Endothelial cell of umbilical vein (primary cell): ENCODE measurements around the gene BIK. TPM values are rescaled to one million over a fixed set of nuclear protein-coding genes. Genes with fewer than 3 reads are reported as not detected.

Experiments used
- BruUV-seq: library from RNA; stranded (reverse); fragments of 400-500 nt; replicated peaks from 2 replicates; lab custom pipeline; 2021; lab: Mats Ljungman, UMichigan
- CTCF ChIA-PET: fragments of 300-600, 350-600 bp; sonication (Branson Sonifier 250); formaldehyde crosslinking; loops from one replicate; lab custom pipeline; 2021; ENCODE audit warnings: antibody characterized with exemption, inconsistent platforms; lab: Charles Lee
- POLR2A ChIA-PET: fragments of 300-600, 350-600 bp; sonication (Branson Sonifier 250); formaldehyde crosslinking; loops from one replicate; lab custom pipeline; 2021; ENCODE audit warnings: antibody characterized with exemption, inconsistent platforms; lab: Charles Lee
- DNase-seq: peaks from one replicate; pipeline ENCODE4 v3.0.0-alpha.2; 2011; ENCODE audit warnings: low read depth, low spot score
- FAIRE-seq: peaks from 2 replicates; lab custom pipeline; 2011; peaks lifted over from hg19 to GRCh38; lab: Jason Lieb, UNC
- H2AFZ ChIP-seq: 2 replicates; pipeline ENCODE4 v1.6.0; 2012; ENCODE audit warnings: low read depth, low read length, control low read depth, inconsistent platforms
- H3K27ac ChIP-seq: 2 replicates; pipeline ENCODE4 v1.5.1; 2011; ENCODE audit warnings: low read depth, mild to moderate bottlenecking, control low read depth, low read length, moderate library complexity; ENCODE audit not compliant: insufficient read depth
- H3K27me3 ChIP-seq, 2 experiments: 2 replicates each; pipeline versions ENCODE4 v1.6.0 to v1.6.1; 2011; ENCODE audit warnings: low read length in 2 of 2, mixed read lengths in 1 of 2; ENCODE audit not compliant: control insufficient read depth in 2 of 2, insufficient read depth in 2 of 2
- H3K36me3 ChIP-seq, 2 experiments: 2 replicates in 1 of 2; 3 replicates in 1 of 2; pipeline ENCODE4 v1.5.1; 2011; ENCODE audit warnings: low read length in 2 of 2, mild to moderate bottlenecking in 1 of 2, moderate library complexity in 1 of 2; ENCODE audit not compliant: control insufficient read depth in 2 of 2, insufficient read depth in 2 of 2; ENCODE audit errors: extremely low read depth in 1 of 2
- H3K4me1 ChIP-seq: 3 replicates; pipeline ENCODE4 v1.5.1; 2011; ENCODE audit warnings: mild to moderate bottlenecking, low read length; ENCODE audit not compliant: control insufficient read depth, insufficient read depth; ENCODE audit errors: extremely low read depth
- H3K4me2 ChIP-seq: 2 replicates; pipeline ENCODE4 v1.6.1; 2011; ENCODE audit warnings: low read length, control low read depth, mixed read lengths; ENCODE audit not compliant: insufficient read depth
- H3K4me3 ChIP-seq, 3 experiments: fragments of 200-600 bp in 1 of 3; sonication (generic), shearing (Covaris generic) in 1 of 3; replicated peaks in 1 of 3; 2 replicates each; pipeline ENCODE4 v1.5.1; 2011 to 2016; ENCODE audit warnings: control low read depth in 3 of 3, low read length in 3 of 3, mild to moderate bottlenecking in 2 of 3, inconsistent platforms in 1 of 3, low read depth in 1 of 3, moderate library complexity in 1 of 3; ENCODE audit not compliant: insufficient read depth in 1 of 3
- H3K79me2 ChIP-seq: 2 replicates; pipeline ENCODE4 v1.6.0; 2012; ENCODE audit warnings: low read length, inconsistent platforms; ENCODE audit not compliant: control insufficient read depth, insufficient read depth
- H3K9ac ChIP-seq: replicated peaks from 2 replicates; pipeline ENCODE3; 2011; ENCODE audit warnings: low read length, control low read depth; ENCODE audit not compliant: insufficient read depth; ENCODE audit errors: extremely low read depth
- H3K9me1 ChIP-seq: replicated peaks from 3 replicates; pipeline ENCODE4 v1.6.0; 2011; ENCODE audit warnings: mild to moderate bottlenecking, low read length; ENCODE audit not compliant: control insufficient read depth, insufficient read depth; ENCODE audit errors: extremely low read depth
- H3K9me3 ChIP-seq: replicated peaks from 2 replicates; pipeline ENCODE4 v1.5.1; 2012; ENCODE audit warnings: low read length, inconsistent platforms; ENCODE audit not compliant: control insufficient read depth, insufficient read depth
- H4K20me1 ChIP-seq: replicated peaks from 2 replicates; pipeline ENCODE3; 2011; ENCODE audit warnings: mild to moderate bottlenecking, low read length; ENCODE audit not compliant: control insufficient read depth, insufficient read depth; ENCODE audit errors: extremely low read depth
- EZH2 ChIP-seq: IDR thresholded peaks from 2 replicates; pipeline ENCODE4 v1.6.1; 2012; ENCODE audit warnings: borderline replicate concordance, low read depth, mild to moderate bottlenecking, moderate library complexity, low read length, inconsistent platforms; ENCODE audit not compliant: severe bottlenecking
- FOS ChIP-seq: IDR thresholded peaks from 2 replicates; pipeline ENCODE4 v1.6.1; 2011; ENCODE audit warnings: mild to moderate bottlenecking, low read length, moderate library complexity, borderline replicate concordance; ENCODE audit not compliant: insufficient read depth
- GATA2 ChIP-seq: IDR thresholded peaks from 2 replicates; pipeline ENCODE4 v1.7.0; 2011; ENCODE audit warnings: low read depth, mild to moderate bottlenecking, moderate library complexity, mixed read lengths, low read length; ENCODE audit not compliant: insufficient read length, insufficient read depth
- JUN ChIP-seq: IDR thresholded peaks from 2 replicates; pipeline ENCODE4 v1.6.1; 2011; ENCODE audit warnings: borderline replicate concordance, low read depth; ENCODE audit not compliant: insufficient read length, insufficient read depth
- MAX ChIP-seq: IDR thresholded peaks from 2 replicates; pipeline ENCODE4 v1.6.1; 2011; ENCODE audit not compliant: insufficient read depth, insufficient read length
- MYC ChIP-seq: IDR thresholded peaks from one replicate; pipeline ENCODE4 v1.6.1; 2011; ENCODE audit warnings: mild to moderate bottlenecking, low read depth, low read length
- POLR2A ChIP-seq: IDR thresholded peaks from 2 replicates; pipeline ENCODE4 v1.6.1; 2012; ENCODE audit warnings: low read depth, mild to moderate bottlenecking, control low read depth, low read length
- POLR2AphosphoS5 ChIP-seq: IDR thresholded peaks from 2 replicates; pipeline ENCODE4 v1.6.1; 2012; ENCODE audit warnings: low read depth, mild to moderate bottlenecking, control low read depth, low read length, moderate library complexity; ENCODE audit not compliant: insufficient read depth
- dilution Hi-C: fragments of 300-500 bp; cut with MboI; formaldehyde crosslinking; loops from one replicate; pipeline ENCODE4 v1.15.0; 2019; ENCODE audit warnings: low sequenced_read_pairs; ENCODE audit not compliant: extremely low pct_ligation_motif_present
- intact Hi-C: fragments of 100-400 bp; cut with micrococcal nuclease; formaldehyde crosslinking; loops from one replicate; pipeline ENCODE4 v1.10.0; 2022
- polyA plus RNA-seq, 4 experiments: library from polyadenylated mRNA; depleted of rRNA in 3 of 4; stranded (reverse) in 3 of 4; unstranded in 1 of 4; fragments of >200 nt; gene quantifications; 2 replicates each; pipeline versions ENCODE4 v1.2.1 to v1.2.3, GENCODE V29; 2011 to 2012; ENCODE audit warnings: missing spikeins in 1 of 4
- total RNA-seq: library from RNA; stranded (reverse); gene quantifications from 2 replicates; pipeline ENCODE4 v1.2.3, GENCODE V29; 2021
- TF ChIP-seq, protein P1 (sequence below), 2 donors: IDR thresholded peaks; 1 replicate in 1 of 2; 2 replicates in 1 of 2; pipeline ENCODE4 v1.5.1; 2011; ENCODE audit warnings: low read length in 2 of 2, mild to moderate bottlenecking in 2 of 2, moderate library complexity in 2 of 2, control low read depth in 1 of 2, inconsistent platforms in 1 of 2, low read depth in 1 of 2; ENCODE audit not compliant: insufficient read depth in 1 of 2; ENCODE audit errors: extremely low read depth in 1 of 2

Gene BIK
- total and polyA plus RNA-seq, 2 donors (not counting 3 experiments of a cell fraction or from before 2014, with no cell fraction given) = 0.49 to 0.95 TPM

DNA sequence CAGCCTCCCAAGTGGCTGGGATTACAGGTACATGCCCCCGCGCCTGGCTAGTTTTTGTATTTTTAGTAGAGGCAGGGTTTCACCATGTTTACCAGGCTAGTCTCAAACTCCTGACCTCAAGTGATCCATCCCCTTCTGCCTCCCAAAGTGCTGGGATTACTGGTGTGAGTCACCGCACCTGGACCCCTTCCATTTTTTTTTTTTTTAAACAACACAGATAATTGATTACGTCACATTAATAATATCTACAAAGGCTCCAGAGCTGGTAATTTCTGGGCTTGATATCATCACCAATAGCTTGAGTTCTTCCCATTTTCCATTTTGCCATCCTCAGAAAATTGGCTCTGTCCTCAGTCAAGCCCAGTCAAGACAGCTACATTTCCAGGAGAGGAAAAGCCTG lies 28.6 kb upstream of the BIK start:
- no peak for TF ChIP-seq POLR2AphosphoS5
- TF ChIP-seq, protein P1, sequence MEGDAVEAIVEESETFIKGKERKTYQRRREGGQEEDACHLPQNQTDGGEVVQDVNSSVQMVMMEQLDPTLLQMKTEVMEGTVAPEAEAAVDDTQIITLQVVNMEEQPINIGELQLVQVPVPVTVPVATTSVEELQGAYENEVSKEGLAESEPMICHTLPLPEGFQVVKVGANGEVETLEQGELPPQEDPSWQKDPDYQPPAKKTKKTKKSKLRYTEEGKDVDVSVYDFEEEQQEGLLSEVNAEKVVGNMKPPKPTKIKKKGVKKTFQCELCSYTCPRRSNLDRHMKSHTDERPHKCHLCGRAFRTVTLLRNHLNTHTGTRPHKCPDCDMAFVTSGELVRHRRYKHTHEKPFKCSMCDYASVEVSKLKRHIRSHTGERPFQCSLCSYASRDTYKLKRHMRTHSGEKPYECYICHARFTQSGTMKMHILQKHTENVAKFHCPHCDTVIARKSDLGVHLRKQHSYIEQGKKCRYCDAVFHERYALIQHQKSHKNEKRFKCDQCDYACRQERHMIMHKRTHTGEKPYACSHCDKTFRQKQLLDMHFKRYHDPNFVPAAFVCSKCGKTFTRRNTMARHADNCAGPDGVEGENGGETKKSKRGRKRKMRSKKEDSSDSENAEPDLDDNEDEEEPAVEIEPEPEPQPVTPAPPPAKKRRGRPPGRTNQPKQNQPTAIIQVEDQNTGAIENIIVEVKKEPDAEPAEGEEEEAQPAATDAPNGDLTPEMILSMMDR (IDR thresholded peaks at IDR 0.05; ENCODE audit: extremely low read depth in 1 of 2, insufficient read depth in 1 of 2, low read depth in 1 of 2, low read length in 2 of 2) = no peak
- no peak for TF ChIP-seq FOS
- TF ChIP-seq POLR2A = no peak
- no peak for TF ChIP-seq GATA2
- TF ChIP-seq MYC = no peak
- no peak for TF ChIP-seq JUN
- no peak for TF ChIP-seq EZH2
- TF ChIP-seq MAX = no peak
- FAIRE-seq (no peak), DNase-seq (no peak)
- Histone ChIP-seq H2AFZ (no peak overlapping the region), H3K9ac (no peak overlapping the region), H3K4me3 (no peak overlapping the region), H3K4me2 (no peak overlapping the region), H3K9me1 (no peaks in the 10 kb centered on the region), H4K20me1 (no peaks in the 10 kb centered on the region), H3K79me2 (no peaks in the 10 kb centered on the region), H3K27me3 (no peaks in the 10 kb centered on the region), H3K36me3 (no peaks in the 10 kb centered on the region), H3K4me1 (no peaks in the 10 kb centered on the region), H3K27ac (no peak overlapping the region), H3K9me3 (no peaks in the 10 kb centered on the region)
- ChIA-PET POLR2A (no interaction called here), CTCF (interaction anchor here (1.3 to 2.3 kb wide), 2 partner anchors 21 to 262 kb away, joined by 3 to 8 read pairs; no protein-coding TSS in a partner anchor)
- no TSS peak for BruUV-seq
- intact Hi-C loops = no loop called here
- dilution Hi-C loops = no loop called here
